Fibroblast of upper back skin (primary cell): ENCODE measurements around the gene KIF7.
A peak's percentile ranks its signal among the peaks of the same experiment; 100 is the strongest.
"Not testable (repeated sequence)": the region's sequence is repeated elsewhere in the genome, so short reads cannot be mapped to it uniquely, and the experiment has no call there.

Experiments used
- DNase-seq: peaks from one replicate; pipeline ENCODE4 v3.0.0-alpha.2; 2013

Gene KIF7

DNA sequence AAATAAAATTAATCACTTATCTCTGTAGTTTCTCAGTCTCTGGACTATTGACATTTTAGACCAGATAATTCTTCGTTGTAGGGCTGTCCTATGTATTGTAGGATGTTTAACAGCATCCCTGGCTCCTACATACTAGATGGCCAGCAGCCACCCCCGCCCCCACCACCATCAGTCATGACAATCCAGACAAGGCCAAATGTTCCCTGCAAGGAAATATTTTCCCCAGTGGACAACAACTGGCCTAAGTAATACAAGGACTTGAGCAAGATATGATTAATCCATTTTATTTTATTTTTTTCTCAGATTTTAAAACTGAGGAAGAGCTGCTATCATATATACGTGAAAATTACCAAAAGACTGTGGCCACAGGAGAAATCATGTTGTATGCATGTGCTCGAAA, 56.2 kb downstream of the KIF7 start:
- no peak for DNase-seq

DNA sequence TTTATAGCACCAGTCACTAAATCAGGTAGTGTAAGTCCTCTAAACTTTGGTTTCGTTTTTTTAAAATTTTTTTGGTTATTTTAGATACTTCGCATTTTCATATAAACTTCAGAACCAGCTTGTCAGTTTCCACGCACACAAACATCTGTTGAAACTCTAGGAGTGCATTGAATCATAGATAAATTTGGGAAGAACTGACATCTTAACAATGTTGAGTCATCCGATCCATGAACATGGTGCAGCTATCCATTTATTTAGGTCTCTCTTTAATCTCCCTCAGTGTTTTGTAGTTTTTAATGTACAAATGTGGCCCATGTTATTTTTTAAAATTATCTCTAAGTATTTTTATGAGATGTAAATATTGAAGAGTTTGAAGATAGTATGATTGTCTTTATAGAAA, 62.2 kb downstream of the KIF7 start:
- no peak for DNase-seq

DNA sequence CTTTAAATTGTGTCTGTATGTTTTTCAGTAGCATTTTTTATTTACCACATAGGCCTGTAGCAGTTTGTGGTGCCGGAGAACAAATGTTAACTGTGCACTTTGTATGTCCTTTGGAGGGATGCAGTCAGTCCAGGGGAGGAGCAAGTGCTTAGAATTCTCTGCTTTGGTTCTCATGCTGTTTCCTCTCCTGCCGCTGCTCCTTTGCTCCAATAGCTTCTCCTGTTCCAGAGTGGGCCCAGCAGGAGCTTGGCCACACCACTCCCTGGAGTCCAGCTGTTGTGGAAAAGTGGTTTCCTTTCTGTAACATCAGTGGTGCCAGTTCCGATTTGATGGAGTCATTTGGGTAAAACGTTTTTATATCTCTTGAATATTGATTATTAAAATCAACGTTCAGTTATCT, 63.4 kb downstream of the KIF7 start:
- no peak for DNase-seq

DNA sequence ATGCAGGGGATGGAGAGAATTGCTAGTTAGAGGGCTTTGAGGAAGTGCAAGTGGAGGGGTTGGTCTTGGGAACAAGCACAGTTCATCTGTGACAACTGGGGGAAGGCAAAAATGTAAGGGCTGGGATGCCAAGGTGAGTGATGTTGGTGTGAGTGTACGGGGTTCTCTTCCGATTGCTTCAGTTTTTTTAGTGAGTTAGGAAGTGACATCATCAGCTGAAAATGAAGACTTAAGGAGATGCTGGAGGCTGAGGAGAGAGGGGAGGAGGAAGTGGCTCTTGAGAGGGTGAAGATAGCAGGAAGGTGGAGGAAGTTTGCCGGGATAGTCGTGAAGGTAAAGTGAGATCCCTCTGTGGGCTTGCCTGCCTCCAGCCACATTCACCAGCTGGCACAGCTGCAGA, 67.3 kb downstream of the KIF7 start:
- peak; percentile 52 for DNase-seq

DNA sequence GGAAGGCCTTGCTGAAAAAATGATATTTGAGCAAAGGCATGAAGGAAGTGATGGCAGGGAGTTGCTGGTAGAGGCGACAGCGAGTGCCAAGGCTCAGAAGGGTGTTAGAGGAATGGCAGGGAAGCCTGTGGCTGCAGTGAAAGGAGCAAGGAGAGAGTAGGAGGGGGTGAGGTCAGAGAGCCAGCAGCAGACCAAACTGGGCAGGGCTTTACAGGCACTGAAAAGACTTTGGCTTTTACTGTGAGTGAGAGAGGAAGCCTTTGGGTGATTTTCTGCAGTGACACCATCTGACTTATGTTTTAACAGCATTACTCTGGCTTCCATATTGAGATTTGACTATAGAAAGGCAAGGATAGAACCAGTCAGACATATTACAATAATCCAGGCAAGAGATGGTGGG, 68.6 kb downstream of the KIF7 start:
- no peak for DNase-seq

DNA sequence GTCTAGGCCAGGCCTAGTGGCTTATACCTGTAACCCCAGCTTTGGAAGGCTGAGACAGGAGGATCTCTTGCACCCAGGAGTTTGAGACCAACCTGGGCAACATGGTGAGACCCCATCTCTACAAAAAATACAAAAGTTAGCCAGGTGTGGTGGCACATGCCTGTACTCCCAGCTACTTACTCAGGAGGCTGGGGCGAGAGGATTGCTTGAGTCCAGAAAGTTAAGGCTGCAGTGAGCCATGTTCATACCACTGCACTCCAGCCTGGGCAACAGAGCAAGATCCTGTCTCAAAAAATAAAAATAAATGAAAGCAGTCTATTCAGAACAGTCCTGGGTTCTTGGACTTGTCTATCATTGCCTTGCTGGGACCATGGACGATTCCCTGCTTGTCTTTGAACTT, 74.5 kb downstream of the KIF7 start:
- DNase-seq = not testable (repeated sequence)

DNA sequence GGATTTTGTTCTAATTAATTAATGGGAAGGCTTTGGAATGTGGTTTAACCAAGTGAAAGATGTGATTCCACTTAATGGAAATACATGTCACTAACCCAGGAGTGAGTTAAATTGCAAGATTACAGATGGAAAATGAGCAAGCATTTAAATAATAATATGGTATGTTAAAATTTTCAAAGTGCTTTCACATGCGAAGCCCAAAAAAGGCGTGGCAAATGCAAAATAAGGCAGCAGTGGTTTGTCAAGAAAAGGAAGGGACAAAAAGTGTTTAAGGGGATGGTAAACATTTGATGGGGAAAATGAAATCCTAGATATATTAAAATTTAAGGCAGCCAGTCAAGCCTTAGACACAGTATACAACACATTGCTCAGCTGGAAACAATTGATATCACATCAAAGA, 77.1 kb downstream of the KIF7 start:
- DNase-seq = no peak
